Right forelimb (tissue), 1 donor: Measurements from ENCODE around the gene COL13A1.

Experiments
- DNase-seq: peaks from one replicate; pipeline ENCODE4 v3.0.0-alpha.2; 2018

Gene COL13A1

GRCh38 chr10:69848454-69848853 lies 46.7 kb downstream of the COL13A1 start:
- no peak for DNase-seq

GRCh38 chr10:69849825-69850224 lies 48.1 kb downstream of the COL13A1 start:
- DNase-seq, result no peak

- no peak for DNase-seq
These were observed 48.7 kb downstream of the COL13A1 start for GRCh38 chr10:69850440-69850839.

- DNase-seq, result no peak
These were observed 49.6 kb downstream of the COL13A1 start for GRCh38 chr10:69851306-69851705.

GRCh38 chr10:69853064-69853463 lies 51.4 kb downstream of the COL13A1 start:
- DNase-seq, result no peak

GRCh38 chr10:69854511-69855345 lies 53.0 kb downstream of the COL13A1 start:
- DNase-seq, result no peak

GRCh38 chr10:69855346-69856111 lies 53.8 kb downstream of the COL13A1 start:
- no peak for DNase-seq

- no peak for DNase-seq
These were observed 55.0 kb downstream of the COL13A1 start for GRCh38 chr10:69856601-69857166.

- no peak for DNase-seq
These were observed 56.5 kb downstream of the COL13A1 start for GRCh38 chr10:69858201-69858600.

- DNase-seq, result no peak
These were observed 58.6 kb downstream of the COL13A1 start for GRCh38 chr10:69860271-69860670.

- DNase-seq, result no peak
These were observed 59.8 kb downstream of the COL13A1 start for GRCh38 chr10:69861251-69862240.

GRCh38 chr10:69862882-69863530 lies 61.3 kb downstream of the COL13A1 start:
- DNase-seq, result no peak

- no peak for DNase-seq
These were observed 61.9 kb downstream of the COL13A1 start for GRCh38 chr10:69863580-69863979.

GRCh38 chr10:69864321-69864720 lies 62.6 kb downstream of the COL13A1 start:
- no peak for DNase-seq

- no peak for DNase-seq
These were observed 63.7 kb downstream of the COL13A1 start for GRCh38 chr10:69865450-69865849.

- DNase-seq, result no peak
These were observed 64.6 kb downstream of the COL13A1 start for GRCh38 chr10:69866246-69866687.

GRCh38 chr10:69866688-69867461 lies 65.2 kb downstream of the COL13A1 start:
- DNase-seq, result peak; percentile 63

- no peak for DNase-seq
These were observed 66.2 kb downstream of the COL13A1 start for GRCh38 chr10:69867699-69868558.

GRCh38 chr10:69868821-69869220 lies 67.1 kb downstream of the COL13A1 start:
- DNase-seq, result no peak
